Mesendoderm (in vitro differentiated cells): Measurements from ENCODE around the gene DDC.

Experiments
- DNase-seq: peaks from one replicate; pipeline ENCODE4 v3.0.0; 2013
- H2AK5ac ChIP-seq: 2 replicates; pipeline ENCODE4 v1.6.1; 2013; ENCODE audit warnings: low read length, inconsistent platforms
- H2BK120ac ChIP-seq: 2 replicates; pipeline ENCODE4 v1.6.1; 2013; ENCODE audit warnings: low read depth, mild to moderate bottlenecking, low read length, moderate library complexity, mixed read lengths
- H2BK15ac ChIP-seq: replicated peaks from 2 replicates; pipeline ENCODE4 v1.6.1; 2013; ENCODE audit warnings: low read depth, mild to moderate bottlenecking, moderate library complexity
- H2BK5ac ChIP-seq: 2 replicates; pipeline ENCODE4 v1.6.1; 2013; ENCODE audit warnings: low read length, inconsistent platforms
- H3K18ac ChIP-seq: 2 replicates; pipeline ENCODE4 v1.6.1; 2013; ENCODE audit warnings: mild to moderate bottlenecking, low read length, mixed read lengths
- H3K23ac ChIP-seq: one replicate; pipeline ENCODE4 v1.6.1; 2013; ENCODE audit warnings: low read length
- H3K27ac ChIP-seq: 2 replicates; pipeline ENCODE4 v1.5.1; 2013; ENCODE audit warnings: low read depth, mild to moderate bottlenecking, inconsistent platforms, low read length, moderate library complexity
- H3K27me3 ChIP-seq: 2 replicates; pipeline ENCODE4 v1.6.1; 2013; ENCODE audit warnings: low read length, control low read depth, mild to moderate bottlenecking, inconsistent platforms; ENCODE audit not compliant: insufficient read depth, poor library complexity
- H3K36me3 ChIP-seq: 2 replicates; pipeline ENCODE4 v1.6.1; 2013; ENCODE audit warnings: low read length, inconsistent platforms; ENCODE audit not compliant: control insufficient read depth, insufficient read depth
- H3K4ac ChIP-seq: one replicate; pipeline ENCODE4 v1.6.1; 2013; ENCODE audit warnings: low read depth, mild to moderate bottlenecking, low read length, moderate library complexity
- H3K4me1 ChIP-seq: 2 replicates; pipeline ENCODE4 v1.6.1; 2013; ENCODE audit warnings: low read depth, low read length, inconsistent platforms; ENCODE audit not compliant: control insufficient read depth
- H3K4me2 ChIP-seq: 2 replicates; pipeline ENCODE4 v1.6.1; 2013; ENCODE audit warnings: low read length
- H3K4me3 ChIP-seq: 2 replicates; pipeline ENCODE4 v1.5.1; 2013; ENCODE audit warnings: mild to moderate bottlenecking, low read length
- H3K56ac ChIP-seq: one replicate; pipeline ENCODE4 v1.6.1; 2013; ENCODE audit warnings: low read length
- H3K79me1 ChIP-seq: 2 replicates; pipeline ENCODE4 v1.6.1; 2013; ENCODE audit warnings: low read length, inconsistent platforms
- H3K79me2 ChIP-seq: 2 replicates; pipeline ENCODE4 v1.6.1; 2013; ENCODE audit warnings: mild to moderate bottlenecking, low read length; ENCODE audit not compliant: control insufficient read depth, insufficient read depth
- H3K9ac ChIP-seq: 2 replicates; pipeline ENCODE4 v1.6.1; 2013; ENCODE audit warnings: low read length, inconsistent platforms
- H4K5ac ChIP-seq: one replicate; pipeline ENCODE4 v1.6.1; 2013; ENCODE audit warnings: low read length
- H4K8ac ChIP-seq: one replicate; pipeline ENCODE4 v1.6.1; 2013; ENCODE audit warnings: low read depth, mild to moderate bottlenecking, control low read depth, low read length, moderate library complexity
- WGBS: extraction: QIAGEN DNeasy Blood & Tissue Kit; methylation state at CpG from one replicate; pipeline ENCODE4 v1.1.7; 2013; ENCODE audit warnings: low lambda C conversion rate, missing lambda C conversion rate; ENCODE audit not compliant: insufficient coverage; ENCODE audit errors: extremely low coverage; 5-methylcytosine and 5-hydroxymethylcytosine counted together

DDC gene

DNA sequence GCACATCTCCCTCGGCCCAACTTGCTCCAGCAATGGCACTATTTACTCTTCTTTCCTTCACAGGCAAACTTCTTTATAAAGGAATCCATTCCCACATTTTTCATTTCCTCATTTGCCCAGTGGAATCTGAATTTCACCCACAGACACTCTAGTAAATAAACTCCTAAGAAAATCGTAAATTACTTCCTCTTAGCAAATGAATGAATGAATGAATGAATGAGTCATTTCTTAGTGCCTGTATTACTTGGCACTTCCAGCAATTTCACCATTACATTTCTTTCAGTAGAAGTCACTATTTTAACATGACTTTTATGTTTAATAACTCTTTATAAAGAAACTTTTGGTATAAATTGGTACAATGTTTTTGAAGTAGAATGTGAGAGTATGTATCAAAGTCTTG lies 55.7 kb downstream of the DDC start:
- WGBS, result no CpG with 5 or more reads among the region's 2 CpGs
- no peak overlapping the region for H3K4me3 ChIP-seq
- H3K18ac ChIP-seq, result no peak overlapping the region
- no peak overlapping the region for H2BK120ac ChIP-seq
- H3K23ac ChIP-seq, result no peak overlapping the region
- H3K56ac ChIP-seq, result no peak overlapping the region
- H4K5ac ChIP-seq, result no peak overlapping the region
- no peak overlapping the region for H2BK5ac ChIP-seq
- H2BK15ac ChIP-seq, result no peak overlapping the region
- no peak overlapping the region for H3K4me2 ChIP-seq
- H3K4ac ChIP-seq, result no peak overlapping the region
- H3K27ac ChIP-seq, result no peak overlapping the region
- H3K79me1 ChIP-seq, result no peaks in the 10 kb centered on the region
- no peak for DNase-seq
- no peaks in the 10 kb centered on the region for H3K4me1 ChIP-seq
- H3K9ac ChIP-seq, result no peak overlapping the region
- no peaks in the 10 kb centered on the region for H3K79me2 ChIP-seq
- no peak overlapping the region for H4K8ac ChIP-seq
- no peak overlapping the region for H2AK5ac ChIP-seq
- no peaks in the 10 kb centered on the region for H3K27me3 ChIP-seq
- H3K36me3 ChIP-seq, result no peaks in the 10 kb centered on the region

DNA sequence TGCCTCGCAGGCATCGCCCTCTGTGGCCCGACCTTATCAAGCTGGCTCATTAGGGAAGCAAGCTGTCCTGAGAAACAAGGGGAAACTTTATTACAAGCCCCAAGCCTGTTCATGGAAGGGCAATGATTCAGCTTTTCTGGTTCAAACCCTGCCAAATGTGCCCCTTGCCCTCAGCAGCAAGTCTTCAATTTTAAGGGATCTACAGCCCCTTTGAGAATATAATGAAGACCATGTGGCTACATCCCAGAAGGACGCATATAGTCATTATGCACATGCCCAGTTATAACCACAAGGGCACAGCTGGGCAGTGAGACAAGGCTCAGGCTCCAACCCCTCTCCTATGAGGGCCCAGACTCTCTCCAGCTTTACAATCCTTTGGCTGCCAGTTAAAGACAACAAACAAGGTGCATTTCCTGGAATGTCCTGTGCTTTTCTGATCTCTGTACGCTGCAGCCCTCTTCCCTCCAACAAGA lies 56.7 kb downstream of the DDC start:
- no peak overlapping the region for H3K18ac ChIP-seq
- H4K5ac ChIP-seq, result no peak overlapping the region
- H4K8ac ChIP-seq, result no peak overlapping the region
- no peaks in the 10 kb centered on the region for H3K27me3 ChIP-seq
- H3K79me1 ChIP-seq, result no peaks in the 10 kb centered on the region
- H3K4ac ChIP-seq, result no peak overlapping the region
- no peak overlapping the region for H3K56ac ChIP-seq
- H3K4me1 ChIP-seq, result no peaks in the 10 kb centered on the region
- H2AK5ac ChIP-seq, result no peak overlapping the region
- H3K9ac ChIP-seq, result no peak overlapping the region
- H3K23ac ChIP-seq, result no peak overlapping the region
- H3K4me2 ChIP-seq, result no peak overlapping the region
- no peaks in the 10 kb centered on the region for H3K36me3 ChIP-seq
- no CpG with 5 or more reads among the region's 5 CpGs for WGBS
- no peaks in the 10 kb centered on the region for H3K79me2 ChIP-seq
- no peak overlapping the region for H2BK5ac ChIP-seq
- H3K4me3 ChIP-seq, result no peak overlapping the region
- DNase-seq, result no peak
- no peak overlapping the region for H2BK15ac ChIP-seq
- no peak overlapping the region for H3K27ac ChIP-seq
- H2BK120ac ChIP-seq, result no peak overlapping the region

DNA sequence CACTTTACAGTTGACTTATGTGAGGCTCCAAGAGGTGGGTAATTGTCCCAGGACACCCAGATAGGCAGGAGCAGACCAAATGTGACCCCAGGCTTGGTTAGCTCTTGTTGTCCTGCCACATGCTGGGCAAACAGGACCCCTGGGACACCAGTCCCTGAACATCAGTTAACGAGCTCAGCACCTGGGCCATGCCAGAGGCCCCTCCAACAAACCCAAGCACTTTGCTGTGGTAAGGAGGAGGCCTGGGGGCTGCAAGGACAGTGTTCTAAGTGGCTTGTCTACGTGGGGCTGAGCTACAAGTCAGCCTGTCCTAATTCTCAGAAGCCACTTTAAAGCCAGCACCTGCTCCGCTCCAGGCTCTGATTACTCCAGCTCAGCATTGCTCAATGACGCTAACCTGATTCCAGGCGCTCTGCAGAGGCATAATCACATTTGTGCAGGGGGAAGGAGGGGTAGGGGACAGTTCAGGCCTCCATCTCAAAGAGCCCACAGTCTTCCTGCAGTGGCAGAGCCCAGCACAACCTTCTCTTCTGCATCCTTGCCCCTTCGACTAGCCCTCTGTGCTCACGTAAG lies 57.2 kb downstream of the DDC start:
- Histone ChIP-seq H2BK15ac (no peak overlapping the region), H3K27ac (no peak overlapping the region), H3K4me3 (no peak overlapping the region), H3K56ac (no peak overlapping the region), H2BK5ac (no peak overlapping the region), H2BK120ac (no peak overlapping the region), H3K27me3 (no peaks in the 10 kb centered on the region), H3K4me2 (no peak overlapping the region), H3K4ac (no peak overlapping the region), H4K5ac (no peak overlapping the region), H3K4me1 (no peaks in the 10 kb centered on the region), H3K79me1 (no peaks in the 10 kb centered on the region), H2AK5ac (no peak overlapping the region), H4K8ac (no peak overlapping the region), H3K18ac (no peak overlapping the region), H3K79me2 (no peaks in the 10 kb centered on the region), H3K36me3 (no peaks in the 10 kb centered on the region), H3K9ac (no peak overlapping the region), H3K23ac (no peak overlapping the region)
- DNase-seq, result no peak
- WGBS, result no CpG with 5 or more reads among the region's 7 CpGs

DNA sequence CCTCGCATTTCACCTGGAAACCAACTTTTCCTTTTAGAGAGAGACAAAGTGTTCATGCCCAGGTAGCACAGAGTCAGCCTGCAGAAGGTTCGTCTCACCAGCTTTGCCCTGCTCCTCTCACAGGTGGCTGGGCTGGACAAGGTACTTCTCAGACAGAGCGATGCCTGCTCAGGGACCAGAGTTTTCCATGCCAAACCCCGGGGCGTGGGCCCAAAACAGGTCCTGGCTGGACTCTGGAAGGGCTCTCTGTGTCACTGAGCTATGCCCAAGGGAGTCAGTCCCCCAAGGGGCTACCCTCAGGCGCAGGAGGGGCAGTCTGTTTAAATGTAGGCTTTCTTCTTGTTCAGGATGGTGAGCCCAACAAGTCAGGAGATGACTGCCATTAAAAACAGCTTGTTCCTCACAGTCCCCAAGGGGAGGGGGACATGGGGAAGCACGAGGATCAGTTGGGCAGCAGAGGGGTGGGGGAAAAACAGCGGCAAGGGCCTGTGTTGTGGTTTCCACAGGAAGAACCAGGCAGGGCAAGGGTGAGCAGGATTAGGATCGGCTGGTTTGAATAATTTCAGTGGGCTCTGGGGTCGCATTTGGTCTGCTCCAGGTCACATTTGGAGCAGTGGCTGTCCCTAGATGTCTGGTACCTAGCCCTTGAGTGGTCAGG lies 59.5 kb downstream of the DDC start:
- Histone ChIP-seq H3K79me2 (no peaks in the 10 kb centered on the region), H3K56ac (no peak overlapping the region), H3K4ac (no peak overlapping the region), H2AK5ac (no peak overlapping the region), H3K4me3 (no peak overlapping the region), H3K18ac (no peak overlapping the region), H2BK15ac (no peak overlapping the region), H4K8ac (no peak overlapping the region), H3K79me1 (no peaks in the 10 kb centered on the region), H3K27me3 (no peaks in the 10 kb centered on the region), H4K5ac (no peak overlapping the region), H2BK120ac (no peak overlapping the region), H3K36me3 (no peaks in the 10 kb centered on the region), H3K4me2 (no peak overlapping the region), H3K27ac (no peak overlapping the region), H2BK5ac (no peak overlapping the region), H3K23ac (no peak overlapping the region), H3K4me1 (no peaks in the 10 kb centered on the region), H3K9ac (no peak overlapping the region)
- WGBS, result no CpG with 5 or more reads among the region's 10 CpGs
- DNase-seq, result no peak

DNA sequence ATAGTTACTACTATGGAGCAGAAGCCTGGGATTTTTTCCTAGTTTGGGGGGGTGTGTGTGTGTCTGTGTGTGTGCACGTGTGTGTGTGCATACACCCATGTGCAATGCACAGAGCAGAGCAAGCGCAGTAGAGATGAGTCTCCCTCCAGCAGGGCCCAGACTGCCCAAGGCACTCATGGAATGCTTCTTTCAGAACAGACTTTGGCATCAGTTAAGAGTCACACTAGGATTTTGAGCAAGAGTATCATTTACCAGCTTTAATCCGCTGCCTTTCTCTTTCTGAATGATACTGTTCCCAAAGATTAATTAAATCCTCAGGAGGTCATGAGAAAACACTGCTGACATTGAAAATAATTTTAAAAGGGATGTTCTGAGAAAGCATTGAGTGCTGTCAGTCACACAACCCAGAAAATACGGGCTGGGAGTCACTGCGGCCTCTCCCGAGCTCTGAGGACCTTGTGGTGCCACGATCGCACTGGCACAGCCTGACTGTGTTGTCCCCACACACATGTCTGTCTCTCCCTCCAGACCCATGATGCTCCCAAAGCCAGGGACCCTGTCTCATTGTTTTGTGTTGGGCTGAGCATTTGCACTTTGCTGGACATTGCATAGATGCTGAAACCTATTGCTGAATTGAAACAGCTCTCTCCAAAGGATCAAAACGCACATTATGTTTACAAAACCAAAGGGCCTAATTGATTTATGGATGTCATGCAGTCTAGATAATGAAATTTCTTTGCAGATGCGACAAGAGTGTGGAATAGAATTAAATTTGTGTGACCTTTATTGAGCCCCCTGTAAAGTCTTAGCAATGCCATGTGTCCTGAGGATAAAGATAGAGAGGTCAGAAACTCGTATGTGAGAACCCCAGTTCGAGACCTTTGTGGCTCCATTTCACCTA lies 60.3 kb downstream of the DDC start:
- no peaks in the 10 kb centered on the region for H3K36me3 ChIP-seq
- H2BK15ac ChIP-seq, result no peak overlapping the region
- no peaks in the 10 kb centered on the region for H3K79me2 ChIP-seq
- no peak overlapping the region for H3K56ac ChIP-seq
- no peak overlapping the region for H2BK120ac ChIP-seq
- H3K18ac ChIP-seq, result no peak overlapping the region
- H2AK5ac ChIP-seq, result no peak overlapping the region
- no peak overlapping the region for H2BK5ac ChIP-seq
- no peaks in the 10 kb centered on the region for H3K4me1 ChIP-seq
- H4K5ac ChIP-seq, result no peak overlapping the region
- no peak overlapping the region for H3K4ac ChIP-seq
- DNase-seq, result no peak
- no peak overlapping the region for H3K4me2 ChIP-seq
- WGBS, result no CpG with 5 or more reads among the region's 12 CpGs
- no peaks in the 10 kb centered on the region for H3K79me1 ChIP-seq
- H3K9ac ChIP-seq, result no peak overlapping the region
- no peak overlapping the region for H3K27ac ChIP-seq
- H4K8ac ChIP-seq, result no peak overlapping the region
- no peak overlapping the region for H3K4me3 ChIP-seq
- no peaks in the 10 kb centered on the region for H3K27me3 ChIP-seq
- H3K23ac ChIP-seq, result no peak overlapping the region
